Jurkat, Clone E6-1 (cell line): ENCODE measurements around the gene GNAL.
"Not testable (repeated sequence)": the region's sequence is repeated elsewhere in the genome, so short reads cannot be mapped to it uniquely, and the experiment has no call there.

Experiments used
- DNase-seq: peaks from one replicate; pipeline ENCODE4 v3.0.0-alpha.2; 2011; ENCODE audit warnings: low read depth, low spot score
- H3K4me3 ChIP-seq: 2 replicates; pipeline ENCODE4 v1.5.1; 2011; ENCODE audit warnings: mild to moderate bottlenecking, low read length, control low read depth, moderate library complexity

Gene GNAL

GRCh38 chr18:11909061-11909455 is 220.0 kb downstream of the GNAL start:
- H3K4me3 ChIP-seq, result peak overlapping the region; percentile 91
- no peak for DNase-seq

- no peak for DNase-seq
- H3K4me3 ChIP-seq, result no peak overlapping the region
These were observed 220.5 kb downstream of the GNAL start for GRCh38 chr18:11909591-11910026.

- not testable (repeated sequence) for H3K4me3 ChIP-seq, DNase-seq
These were observed 227.8 kb downstream of the GNAL start for GRCh38 chr18:11916880-11917279.

- H3K4me3 ChIP-seq, DNase-seq: not testable (repeated sequence)
These were observed 230.5 kb downstream of the GNAL start for GRCh38 chr18:11919522-11919921.

GRCh38 chr18:11923450-11923849 is 234.4 kb downstream of the GNAL start:
- H3K4me3 ChIP-seq, result no peak overlapping the region
- no peak for DNase-seq

GRCh38 chr18:11925800-11926481 is 236.9 kb downstream of the GNAL start:
- DNase-seq, result no peak
- H3K4me3 ChIP-seq, result no peak overlapping the region

- no peak overlapping the region for H3K4me3 ChIP-seq
- no peak for DNase-seq
These were observed 238.4 kb downstream of the GNAL start for GRCh38 chr18:11927497-11927896.

- no peak for DNase-seq
- no peak overlapping the region for H3K4me3 ChIP-seq
These were observed 243.3 kb downstream of the GNAL start for GRCh38 chr18:11932393-11932792.
